ENCODE measurements around the gene MCC. TPM values are rescaled to one million over a fixed set of nuclear protein-coding genes. Genes with fewer than 3 reads are reported as not detected.

MCC gene
- total and polyA plus RNA-seq, 2 donors from 2014 or later = 2.4 to 20.6 TPM

DNA sequence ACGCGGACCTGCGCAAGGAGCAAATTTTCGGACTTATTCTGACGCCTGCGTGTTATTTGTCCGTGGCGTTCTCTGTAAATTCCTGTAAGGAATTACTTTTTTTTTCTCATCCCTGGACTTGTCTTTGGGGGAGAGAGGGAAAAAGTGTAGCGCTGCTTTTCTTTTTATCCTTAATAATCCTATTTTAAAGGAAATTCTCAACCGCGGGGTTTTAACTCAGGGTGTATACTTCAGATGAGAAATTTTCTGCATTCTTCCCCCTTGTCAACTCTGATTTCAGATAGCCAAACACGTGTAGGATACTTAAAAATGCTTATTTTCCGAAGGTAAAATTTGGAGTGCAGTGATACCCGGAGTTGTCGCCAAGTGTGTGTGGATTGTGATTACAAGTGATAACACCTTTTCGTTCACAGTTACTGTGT is 510.8 kb downstream of the MCC start:
- Histone ChIP-seq H3K27ac (ENCODE audit: low read depth in 2 of 2, low read length in 2 of 2) (peak overlapping the region; percentile 81 to 90), H3K9me3 (ENCODE audit: control insufficient read depth in 2 of 3, insufficient read depth in 1 of 3, low read length in 3 of 3) (no peaks in the 10 kb centered on the region), H3K4me3 (ENCODE audit: low read length in 3 of 3) (peak overlapping the region; percentile 84 to 96 (median 93)), H3K4me1 (ENCODE audit: control insufficient read depth in 2 of 3, insufficient read depth in 2 of 3, low read depth in 1 of 3, low read length in 3 of 3) (peaks cover 6 to 7% (median 6%) of the 10 kb centered on the region in 3 donors), H3K9ac (ENCODE audit: low read length in 3 of 3) (peak overlapping the region; percentile 67 to 83 (median 81)), H3K36me3 (ENCODE audit: control insufficient read depth in 2 of 3, insufficient read depth in 3 of 3, low read length in 3 of 3) (no peaks in the 10 kb centered on the region), H3K27me3 (ENCODE audit: control insufficient read depth, insufficient read depth, low read length) (no peaks in the 10 kb centered on the region)
- DNase-seq (peak in 1 of 5 donors; percentile 54), FAIRE-seq (no peak)
- TF ChIP-seq, protein P1, sequence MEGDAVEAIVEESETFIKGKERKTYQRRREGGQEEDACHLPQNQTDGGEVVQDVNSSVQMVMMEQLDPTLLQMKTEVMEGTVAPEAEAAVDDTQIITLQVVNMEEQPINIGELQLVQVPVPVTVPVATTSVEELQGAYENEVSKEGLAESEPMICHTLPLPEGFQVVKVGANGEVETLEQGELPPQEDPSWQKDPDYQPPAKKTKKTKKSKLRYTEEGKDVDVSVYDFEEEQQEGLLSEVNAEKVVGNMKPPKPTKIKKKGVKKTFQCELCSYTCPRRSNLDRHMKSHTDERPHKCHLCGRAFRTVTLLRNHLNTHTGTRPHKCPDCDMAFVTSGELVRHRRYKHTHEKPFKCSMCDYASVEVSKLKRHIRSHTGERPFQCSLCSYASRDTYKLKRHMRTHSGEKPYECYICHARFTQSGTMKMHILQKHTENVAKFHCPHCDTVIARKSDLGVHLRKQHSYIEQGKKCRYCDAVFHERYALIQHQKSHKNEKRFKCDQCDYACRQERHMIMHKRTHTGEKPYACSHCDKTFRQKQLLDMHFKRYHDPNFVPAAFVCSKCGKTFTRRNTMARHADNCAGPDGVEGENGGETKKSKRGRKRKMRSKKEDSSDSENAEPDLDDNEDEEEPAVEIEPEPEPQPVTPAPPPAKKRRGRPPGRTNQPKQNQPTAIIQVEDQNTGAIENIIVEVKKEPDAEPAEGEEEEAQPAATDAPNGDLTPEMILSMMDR (IDR thresholded peaks at IDR 0.05; ENCODE audit: borderline replicate concordance, extremely low read depth, insufficient read depth) = no peak
- intact Hi-C loops (cut with DNase I) = no loop called here

DNA sequence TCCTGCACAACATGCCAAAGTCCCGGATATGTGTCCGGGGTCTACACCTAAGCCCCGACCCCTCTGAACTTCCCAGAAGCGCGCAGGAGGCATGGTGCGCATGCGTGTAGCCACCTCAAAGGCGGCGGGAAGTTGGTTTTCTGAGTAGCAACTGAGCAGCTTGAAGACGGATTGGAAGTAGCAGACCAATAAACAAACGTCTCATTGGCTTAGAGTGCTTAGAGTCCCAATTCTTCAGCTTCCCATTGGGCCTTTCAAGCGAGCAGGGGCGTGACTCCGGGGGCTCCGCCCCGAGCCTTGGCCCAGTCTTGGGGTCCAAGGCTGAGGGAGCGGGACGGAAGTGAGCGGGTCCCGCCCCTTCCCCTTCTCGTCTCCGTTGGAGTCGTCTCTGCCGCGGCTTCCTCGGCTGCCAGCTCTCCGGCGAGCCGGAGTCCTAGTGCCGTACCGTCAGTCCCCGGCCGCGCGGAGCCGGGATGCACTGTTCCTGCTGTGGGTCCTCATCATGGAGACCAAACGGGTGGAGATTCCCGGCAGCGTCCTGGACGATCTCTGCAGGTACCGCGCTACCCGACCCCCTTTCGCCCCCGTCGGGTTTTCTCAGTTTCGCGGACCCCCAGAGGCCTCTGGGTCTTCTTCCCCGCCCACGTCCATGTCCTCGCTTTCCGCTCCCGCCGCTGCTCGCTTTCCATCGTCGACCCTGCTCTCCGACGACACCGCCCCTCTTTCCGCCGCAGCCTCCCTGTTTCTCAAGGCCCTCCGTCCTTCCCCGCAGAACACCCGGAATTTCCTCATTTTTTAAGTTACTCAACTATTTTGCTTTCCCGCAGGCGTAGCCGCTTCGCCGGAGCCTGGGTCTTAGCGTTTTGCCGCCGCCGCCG is 511.6 kb downstream of the MCC start, which contains the start of gene DCP2:
Gene DCP2 (plus strand): TSS at position 367 of the 878 bp plus-strand sequence. CDS start 136 bp downstream, at position 503.
- Histone ChIP-seq H3K27me3 (ENCODE audit: control insufficient read depth, insufficient read depth, low read length) (no peaks in the 10 kb centered on the region), H3K4me3 (ENCODE audit: low read length in 3 of 3) (peak within 1 kb of the TSS; percentile 84 to 96 (median 93)), H3K9me3 (ENCODE audit: control insufficient read depth in 2 of 3, insufficient read depth in 1 of 3, low read length in 3 of 3) (no peaks in the 10 kb centered on the region), H3K36me3 (ENCODE audit: control insufficient read depth in 2 of 3, insufficient read depth in 3 of 3, low read length in 3 of 3) (no peaks in the 10 kb centered on the region), H3K27ac (ENCODE audit: low read depth in 2 of 2, low read length in 2 of 2) (peak within 1 kb of the TSS; percentile 81 to 90), H3K4me1 (ENCODE audit: control insufficient read depth in 2 of 3, insufficient read depth in 2 of 3, low read depth in 1 of 3, low read length in 3 of 3) (peaks cover 6 to 7% (median 6%) of the 10 kb centered on the region in 3 donors), H3K9ac (ENCODE audit: low read length in 3 of 3) (peak within 1 kb of the TSS; percentile 67 to 83 (median 81))
- intact Hi-C loops (cut with DNase I) = no loop called here
- FAIRE-seq = peak; percentile 95
- TF ChIP-seq, protein P1 (IDR thresholded peaks at IDR 0.05; ENCODE audit: borderline replicate concordance, extremely low read depth, insufficient read depth) = no peak
- DNase-seq = peak; percentile 97 to 100 (median 97)

DNA sequence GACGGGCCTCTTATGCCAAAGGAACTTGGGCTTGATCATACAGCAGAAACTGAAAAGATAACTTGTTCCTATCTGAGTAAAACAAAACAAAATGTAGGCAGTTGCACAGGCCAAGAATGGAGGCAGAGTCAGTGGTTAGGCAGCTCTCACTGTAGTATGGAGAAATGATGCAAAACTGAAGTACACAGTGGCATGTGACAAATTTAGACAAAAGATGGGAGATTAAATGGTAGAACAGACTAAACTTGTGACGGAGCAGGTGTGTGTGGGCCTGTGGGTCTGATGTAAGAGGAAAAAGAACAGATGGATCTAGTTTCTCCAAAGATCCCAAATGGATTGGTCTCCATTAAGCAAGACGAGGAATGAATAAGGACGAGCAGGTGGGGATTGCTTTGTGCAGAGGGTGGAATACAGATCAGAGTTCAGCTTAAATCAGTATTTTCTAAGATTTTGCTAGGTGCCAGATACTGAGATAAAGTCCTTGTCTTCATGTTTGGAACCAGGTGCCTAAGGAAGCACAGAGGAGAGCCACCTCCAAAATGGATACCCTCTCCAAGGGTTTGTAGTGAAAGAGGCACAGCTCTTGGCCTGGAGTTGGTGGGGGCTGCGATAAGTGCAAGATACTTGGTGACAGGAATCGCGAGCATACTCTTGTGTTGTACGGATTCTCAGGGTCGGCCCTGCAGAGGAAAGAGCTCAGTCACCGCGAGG is 512.4 kb downstream of the MCC start:
- TF ChIP-seq, protein P1 (IDR thresholded peaks at IDR 0.05; ENCODE audit: borderline replicate concordance, extremely low read depth, insufficient read depth) = no peak
- intact Hi-C loops (cut with DNase I) = no loop called here

More for the DNA sequence above, 512.4 kb downstream of the MCC start:
- Histone ChIP-seq H3K9me3 (ENCODE audit: control insufficient read depth in 2 of 3, insufficient read depth in 1 of 3, low read length in 3 of 3) (no peaks in the 10 kb centered on the region), H3K27me3 (ENCODE audit: control insufficient read depth, insufficient read depth, low read length) (no peaks in the 10 kb centered on the region), H3K27ac (ENCODE audit: low read depth in 2 of 2, low read length in 2 of 2) (peak overlapping the region; percentile 64 to 90), H3K9ac (ENCODE audit: low read length in 3 of 3) (peak overlapping the region; percentile 63 to 81 (median 81)), H3K4me3 (ENCODE audit: low read length in 3 of 3) (peak overlapping the region; percentile 84 to 96 (median 93)), H3K4me1 (ENCODE audit: control insufficient read depth in 2 of 3, insufficient read depth in 2 of 3, low read depth in 1 of 3, low read length in 3 of 3) (peaks cover 6 to 7% (median 6%) of the 10 kb centered on the region in 3 donors), H3K36me3 (ENCODE audit: control insufficient read depth in 2 of 3, insufficient read depth in 3 of 3, low read length in 3 of 3) (no peaks in the 10 kb centered on the region)
- no peak for FAIRE-seq
- no peak for DNase-seq

All from kidney (tissue), 14 donors.